ENCODE data around the gene EPC1. TPM values are rescaled to one million over a fixed set of nuclear protein-coding genes. Genes with fewer than 3 reads are reported as not detected.

The EPC1 gene
- total RNA-seq, 1 experiment from 2014 or later: 36.6 TPM

Other genes starting within 250 kb of the EPC1 start
- 0.72 and 1.2 TPM in 2 replicates for gene CCDC7, start 99.0 kb upstream of the EPC1 start, total RNA-seq (2022)